GM21723 (cell line): ENCODE data around the gene FCMR.

ENCODE experiments used
- ATAC-seq: cut with Tn5 transposase; IDR thresholded peaks from one replicate; pipeline ENCODE4 v1.9.1; 2021; ENCODE audit warnings: mild to moderate bottlenecking, moderate library complexity; ENCODE audit not compliant: unreplicated experiment

Gene FCMR, protein sequence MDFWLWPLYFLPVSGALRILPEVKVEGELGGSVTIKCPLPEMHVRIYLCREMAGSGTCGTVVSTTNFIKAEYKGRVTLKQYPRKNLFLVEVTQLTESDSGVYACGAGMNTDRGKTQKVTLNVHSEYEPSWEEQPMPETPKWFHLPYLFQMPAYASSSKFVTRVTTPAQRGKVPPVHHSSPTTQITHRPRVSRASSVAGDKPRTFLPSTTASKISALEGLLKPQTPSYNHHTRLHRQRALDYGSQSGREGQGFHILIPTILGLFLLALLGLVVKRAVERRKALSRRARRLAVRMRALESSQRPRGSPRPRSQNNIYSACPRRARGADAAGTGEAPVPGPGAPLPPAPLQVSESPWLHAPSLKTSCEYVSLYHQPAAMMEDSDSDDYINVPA

DNA sequence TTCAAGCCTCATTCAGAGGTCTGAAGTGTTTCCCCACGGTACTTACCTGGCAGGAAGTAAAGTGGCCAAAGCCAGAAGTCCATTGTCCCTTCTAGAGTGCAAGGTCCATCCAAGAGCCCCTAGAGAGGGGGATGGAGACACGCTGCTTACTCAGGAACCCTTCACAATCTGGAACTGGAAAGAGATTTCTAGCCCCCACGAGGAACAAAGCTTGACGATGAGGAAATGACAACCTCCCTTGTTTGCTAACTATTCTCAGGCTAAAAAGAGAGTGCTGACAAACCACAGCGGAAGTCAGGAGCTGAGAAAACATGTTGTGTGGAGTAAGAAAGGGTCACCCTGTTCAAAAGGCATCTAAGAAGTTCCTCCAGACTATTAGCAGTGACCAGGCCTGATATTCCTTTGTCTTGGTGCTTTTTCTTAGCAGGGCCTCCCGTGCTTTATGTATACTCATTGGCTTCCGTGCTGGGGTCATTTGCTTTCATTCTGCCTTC, at the start of gene FCMR:
Gene FCMR, minus strand, starts transcription at position 170 of the 494 bp plus-strand sequence. Its CDS starts 87 bp downstream, at position 83.
- ATAC-seq: peak; percentile 34

DNA sequence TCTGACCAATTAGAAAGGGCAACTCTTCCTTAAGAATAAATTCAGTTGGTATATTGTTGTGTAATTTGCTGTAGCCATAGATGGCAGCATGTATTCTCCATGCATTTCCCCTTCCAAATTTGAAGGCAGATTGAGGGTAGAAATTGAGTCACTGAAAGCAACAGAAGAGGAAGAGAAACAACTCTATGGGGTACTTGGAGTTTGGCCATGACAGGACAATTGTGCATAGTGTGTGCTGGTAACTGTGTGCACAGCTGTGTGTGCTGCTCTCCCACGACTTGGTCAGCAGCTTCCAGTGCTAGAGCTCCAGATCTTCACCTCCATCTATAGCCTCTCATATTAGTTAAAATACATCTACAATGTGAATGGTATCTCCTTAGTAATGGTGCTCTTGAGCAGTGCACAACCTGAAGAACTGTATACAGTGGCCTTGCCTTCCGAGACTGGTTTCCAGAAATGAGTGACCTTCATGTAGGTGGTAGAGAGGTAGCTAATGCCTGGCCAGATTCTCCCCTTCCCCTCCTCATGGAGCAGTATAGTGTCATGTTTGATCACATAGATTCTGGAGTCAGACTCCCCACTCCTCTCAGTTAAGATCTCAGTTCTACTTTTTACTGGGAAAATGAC, 49.4 kb upstream of the FCMR start:
- ATAC-seq: peak; percentile 69

DNA sequence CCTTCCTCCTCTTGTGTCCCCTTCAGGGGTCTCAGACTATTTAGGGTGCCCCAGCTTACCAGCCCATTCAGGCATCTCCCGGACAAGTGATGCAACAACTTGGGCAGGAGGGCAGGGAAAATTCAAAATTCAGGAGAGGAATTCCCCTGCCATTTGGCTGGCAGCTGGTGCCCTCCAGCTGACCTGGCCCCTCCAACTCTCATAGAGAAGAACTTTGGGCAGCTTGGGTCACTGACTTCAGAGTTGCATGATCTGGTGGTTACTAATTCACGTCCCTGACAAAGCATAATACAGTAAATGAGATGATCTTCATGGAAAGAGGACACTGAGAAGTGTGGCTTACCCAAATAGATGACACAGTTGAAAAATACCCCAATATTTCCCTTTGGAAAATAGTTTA, 48.7 kb upstream of the FCMR start, which contains the start of gene FCAMR:
Gene FCAMR, minus strand, starts transcription at position 15 of the 400 bp plus-strand sequence. CDS start 335 bp downstream, outside the sequence.
- ATAC-seq: no peak

DNA sequence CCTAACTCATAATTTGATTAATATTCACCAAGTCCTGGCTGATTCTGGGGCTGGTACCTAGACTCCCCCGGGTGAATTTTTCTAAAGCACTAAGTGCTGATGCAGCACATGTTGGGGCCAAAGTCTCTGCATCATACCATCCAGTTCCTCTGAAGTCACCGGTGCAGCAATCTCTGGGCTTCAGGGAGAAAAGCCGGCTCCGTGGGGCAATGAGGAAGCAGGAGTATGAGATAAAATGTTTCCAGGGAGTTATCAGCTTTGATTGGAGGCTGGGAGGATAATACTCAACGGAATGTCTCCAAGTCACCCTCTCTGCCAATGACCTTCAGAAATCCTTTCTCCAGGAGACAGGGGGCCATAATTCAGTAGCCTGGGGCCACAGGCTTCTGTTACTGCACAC, 47.3 kb upstream of the FCMR start:
- no peak for ATAC-seq

DNA sequence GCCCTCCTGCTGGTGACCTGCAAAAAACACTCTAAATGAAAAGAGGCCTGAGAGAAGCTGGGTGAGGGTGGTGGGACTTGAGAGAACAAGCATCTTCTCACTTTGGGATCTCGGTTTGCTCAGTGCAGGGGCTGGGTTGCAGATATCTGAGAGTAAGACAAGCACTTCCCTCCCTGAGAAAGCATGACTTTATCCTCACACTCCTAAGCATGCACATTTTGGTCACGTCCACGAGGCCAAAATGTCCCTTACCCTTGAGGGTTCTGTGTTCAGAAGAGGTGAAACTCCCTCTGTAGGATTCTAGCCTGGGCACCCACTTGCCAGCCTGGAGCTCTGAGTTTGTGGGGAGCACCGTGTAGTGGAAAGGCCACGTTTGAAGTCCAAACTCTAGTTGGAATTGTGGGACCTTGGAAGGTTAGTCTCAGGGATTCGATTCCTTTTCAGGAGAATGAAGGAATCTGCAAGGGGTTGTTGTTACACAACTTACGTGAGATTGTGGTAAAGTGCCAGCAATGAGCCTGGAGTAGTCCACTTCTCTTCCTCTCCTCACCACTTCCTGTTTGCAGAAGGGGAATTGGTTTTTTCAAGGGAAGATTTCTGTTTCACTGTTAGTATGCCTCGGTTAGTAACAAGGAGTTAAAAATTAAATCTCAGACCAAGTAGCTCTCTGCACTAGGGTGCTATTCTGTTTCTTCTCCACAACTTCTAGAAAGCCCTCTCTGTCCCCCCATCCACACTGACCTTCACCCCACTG, 45.5 kb upstream of the FCMR start:
- ATAC-seq: no peak

DNA sequence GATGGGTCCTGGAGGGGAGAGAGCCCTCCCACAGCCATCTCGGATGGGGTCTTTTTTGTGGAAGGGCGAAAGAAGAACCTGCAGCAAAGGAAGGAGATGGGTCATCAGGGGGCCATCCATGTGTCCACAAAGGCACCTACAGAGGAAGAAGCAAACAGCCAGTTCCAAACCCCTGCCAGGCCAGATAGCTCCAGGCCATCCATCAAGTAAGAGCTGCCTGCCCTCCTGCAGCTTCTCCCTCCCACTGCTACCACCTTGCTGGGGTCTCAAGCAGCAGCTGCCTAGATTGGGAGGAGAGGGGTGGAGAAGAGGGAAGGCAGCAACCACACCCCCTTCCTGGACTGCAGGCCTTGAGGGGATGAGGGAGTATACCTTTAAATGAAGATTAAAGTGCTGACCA, 44.0 kb upstream of the FCMR start:
- ATAC-seq: no peak

DNA sequence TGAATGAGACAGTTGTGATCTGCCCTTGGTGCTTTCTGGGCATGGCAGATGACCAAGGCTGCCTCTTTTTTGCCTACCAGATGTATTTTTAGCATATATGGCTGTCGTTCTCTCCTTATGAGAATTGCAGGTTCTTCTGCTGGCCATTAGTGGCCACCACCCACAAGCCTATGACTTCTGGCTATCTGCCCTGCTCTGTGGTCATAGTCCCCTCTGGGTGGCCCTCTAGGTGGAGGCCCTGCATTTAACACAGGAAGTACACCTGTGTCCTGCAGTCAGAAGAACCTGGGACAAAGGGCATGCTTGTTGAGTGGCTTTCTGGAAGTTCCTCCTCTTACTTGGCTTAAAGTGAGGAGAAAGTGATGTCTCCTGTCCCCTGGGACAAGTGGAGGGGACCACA, 42.0 kb upstream of the FCMR start:
- no peak for ATAC-seq

DNA sequence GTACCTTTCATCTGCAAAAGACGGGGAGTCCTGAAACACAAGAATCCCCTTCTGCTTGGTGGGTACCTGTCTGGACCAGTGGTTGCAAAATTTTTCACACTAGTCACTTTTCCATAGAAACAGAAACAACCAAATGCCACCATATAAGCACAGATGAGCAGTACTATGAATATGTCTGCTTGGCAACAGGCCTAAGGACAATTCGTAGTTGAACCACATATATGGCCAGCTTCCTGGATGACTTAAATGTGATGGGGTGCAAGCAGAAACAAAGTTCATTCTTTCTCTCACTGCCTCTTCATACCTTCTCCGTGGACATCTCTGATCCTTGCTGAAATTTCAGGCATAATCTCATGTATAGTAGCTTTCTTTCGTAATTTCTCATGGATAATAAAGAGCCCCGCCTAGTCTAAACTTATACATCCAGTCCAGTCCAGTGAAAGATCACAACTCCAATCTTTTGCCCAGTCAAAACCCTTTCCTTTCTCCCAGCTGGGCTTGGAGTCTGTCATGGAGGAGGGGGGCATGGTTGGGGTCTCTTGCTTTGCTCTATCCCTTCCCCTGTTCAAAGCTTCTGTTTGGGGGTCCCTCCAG, 41.5 kb upstream of the FCMR start:
- ATAC-seq: no peak

DNA sequence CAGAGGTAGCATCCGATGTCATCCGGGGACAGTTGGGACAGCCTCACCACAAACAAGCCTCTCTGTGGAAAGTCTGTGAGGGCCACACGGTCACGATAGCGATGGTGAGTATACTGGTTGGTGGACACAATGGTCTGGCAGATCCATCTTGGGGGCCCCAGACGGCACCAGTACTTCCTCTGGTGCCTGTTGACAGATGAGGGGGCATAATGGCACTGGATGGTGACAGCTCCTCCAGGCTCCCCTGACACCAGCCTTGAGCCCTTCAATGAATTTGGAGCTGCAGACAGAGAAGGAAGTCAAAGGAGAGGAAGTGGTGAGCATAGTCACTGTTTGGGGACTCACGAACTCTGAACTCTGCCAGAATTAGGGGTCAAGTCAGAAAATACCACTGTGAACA, 40.5 kb upstream of the FCMR start:
- no peak for ATAC-seq

DNA sequence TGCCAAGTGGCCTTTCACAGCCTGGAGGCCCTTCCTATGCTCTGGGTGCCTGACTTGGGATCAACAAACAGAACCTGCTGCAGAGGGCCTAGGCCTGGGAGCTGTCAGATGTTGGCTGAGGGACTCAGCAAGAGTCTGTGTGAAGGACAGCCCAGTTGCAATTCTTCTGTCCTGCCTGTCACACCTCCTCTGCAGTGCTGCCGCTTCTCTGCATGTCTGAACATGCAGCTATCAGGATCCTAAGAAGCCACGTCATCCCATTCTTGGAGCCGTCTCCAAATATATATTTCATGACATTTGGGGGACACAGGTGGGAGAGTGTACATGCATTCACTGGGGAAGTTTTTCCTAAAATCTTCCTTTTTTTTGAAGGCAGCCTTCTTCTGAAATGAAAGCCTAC, 39.9 kb upstream of the FCMR start:
- ATAC-seq: no peak

DNA sequence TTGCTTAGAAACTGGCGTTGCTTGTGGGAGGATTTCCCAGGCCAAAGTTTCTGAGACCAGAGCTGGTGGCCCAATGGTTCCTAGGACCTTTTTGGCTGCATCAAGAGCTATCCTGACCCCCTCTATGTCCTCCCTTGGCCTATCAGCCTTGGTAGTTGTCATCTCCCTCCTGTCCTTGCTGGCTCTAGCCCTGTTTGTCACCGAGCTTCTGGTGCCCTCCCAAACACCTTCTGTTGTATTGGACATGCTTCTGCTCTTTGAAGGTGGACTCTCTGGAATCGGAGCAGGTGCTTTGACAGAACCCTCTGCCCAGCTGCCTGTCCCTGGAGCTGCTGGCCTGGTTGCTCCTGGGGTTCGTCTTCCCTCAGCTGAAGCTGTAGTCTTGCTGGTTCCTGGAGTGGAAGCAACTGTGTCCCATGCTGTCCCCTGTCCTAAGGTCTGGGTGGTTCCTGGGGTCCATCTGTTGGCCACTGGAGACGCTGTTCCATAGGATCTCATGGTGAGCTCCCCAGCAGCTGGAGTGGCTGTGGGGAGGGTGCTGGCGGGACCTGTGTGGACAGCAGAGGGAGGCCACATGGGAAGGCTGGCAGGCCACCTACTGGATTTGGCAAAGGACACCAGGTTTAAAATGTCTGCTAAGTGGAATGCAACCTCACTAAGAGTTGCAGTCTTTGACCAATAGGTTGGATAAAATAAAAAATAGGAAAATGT, 39.1 kb upstream of the FCMR start:
- ATAC-seq: no peak

DNA sequence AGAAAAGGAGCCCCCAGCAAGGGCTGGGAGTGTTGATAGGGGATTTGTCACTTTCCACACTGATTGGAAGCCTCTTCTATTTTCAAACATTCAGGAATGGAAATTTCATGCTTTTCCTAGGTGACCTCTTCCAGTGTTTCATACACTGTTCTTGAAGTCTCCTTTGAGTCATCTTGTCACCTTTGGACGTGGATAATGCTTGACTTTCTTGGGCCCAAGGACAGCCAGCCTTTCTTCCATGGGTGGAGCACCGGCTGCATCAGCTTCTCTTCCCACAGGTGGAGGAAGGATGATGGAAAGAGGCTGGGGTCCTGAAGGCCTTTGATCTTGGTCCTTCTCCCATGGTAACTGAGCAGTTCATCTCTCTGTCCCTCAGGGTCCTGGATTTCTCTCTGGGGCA, 36.4 kb upstream of the FCMR start:
- no peak for ATAC-seq

DNA sequence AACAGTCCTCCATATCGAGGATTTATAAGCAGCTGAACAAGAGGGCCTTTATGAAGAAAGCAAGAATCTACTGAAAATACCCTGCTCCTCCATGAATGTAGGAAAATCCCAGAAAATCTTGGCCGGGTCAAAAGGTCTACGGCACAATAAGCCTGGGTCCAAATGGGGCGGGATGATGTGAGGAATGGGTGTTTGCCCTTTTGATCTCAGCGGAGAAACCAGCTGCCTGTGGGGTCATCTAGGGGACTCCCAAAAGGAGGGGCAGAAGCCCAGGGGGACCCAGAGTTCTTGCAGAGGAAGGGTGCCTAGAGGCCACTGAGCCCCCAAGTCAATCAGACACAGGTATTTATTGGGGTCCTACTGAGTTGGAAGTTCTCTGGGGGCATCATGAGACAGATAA, 35.9 kb upstream of the FCMR start:
- no peak for ATAC-seq

DNA sequence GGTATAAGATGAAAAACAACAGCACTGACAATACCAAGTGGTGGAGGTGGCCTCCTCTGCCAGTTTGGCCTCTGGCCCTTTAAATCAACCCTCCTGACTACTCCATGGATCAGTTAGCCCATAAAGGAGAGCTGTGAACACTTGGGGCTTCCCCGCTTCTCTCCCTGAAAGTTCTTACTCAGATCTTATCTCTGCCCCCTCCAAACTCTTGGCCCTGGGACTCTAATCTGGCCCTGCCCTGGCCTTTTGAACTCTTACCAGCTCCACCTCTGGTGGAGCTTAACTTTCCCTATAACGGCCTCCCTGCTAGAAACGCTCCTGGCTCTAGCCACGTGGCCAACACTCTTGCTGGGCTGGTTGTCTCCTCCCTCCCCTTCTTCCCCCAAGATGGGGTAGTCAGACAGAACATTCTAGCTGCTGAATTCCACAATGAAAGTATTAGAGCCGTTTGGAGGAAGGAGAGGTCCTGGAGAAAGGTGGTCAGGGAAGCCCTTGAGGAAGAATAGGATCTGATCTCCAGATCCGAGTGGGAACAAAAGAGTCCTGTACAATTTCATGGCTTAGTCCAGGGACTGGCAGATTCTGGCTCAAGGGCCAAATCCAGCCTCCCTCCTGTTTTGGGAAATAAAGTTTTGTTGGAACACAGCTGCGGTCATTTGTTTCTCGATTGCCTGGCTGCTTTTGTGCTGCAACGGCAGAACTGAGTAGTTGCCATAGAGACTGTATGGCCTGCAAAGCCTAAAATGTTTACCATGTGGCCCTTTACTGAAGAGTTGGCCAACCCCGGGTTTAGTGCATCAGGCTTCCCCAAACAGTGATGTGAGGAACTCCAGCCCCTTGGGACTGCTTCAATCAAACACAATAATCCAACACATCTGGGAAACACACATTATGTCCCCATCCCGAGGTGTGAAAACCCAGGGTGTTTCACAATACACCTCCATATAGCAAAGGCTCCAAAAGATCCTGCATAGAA, 34.0 kb upstream of the FCMR start:
- ATAC-seq: peak; percentile 72

DNA sequence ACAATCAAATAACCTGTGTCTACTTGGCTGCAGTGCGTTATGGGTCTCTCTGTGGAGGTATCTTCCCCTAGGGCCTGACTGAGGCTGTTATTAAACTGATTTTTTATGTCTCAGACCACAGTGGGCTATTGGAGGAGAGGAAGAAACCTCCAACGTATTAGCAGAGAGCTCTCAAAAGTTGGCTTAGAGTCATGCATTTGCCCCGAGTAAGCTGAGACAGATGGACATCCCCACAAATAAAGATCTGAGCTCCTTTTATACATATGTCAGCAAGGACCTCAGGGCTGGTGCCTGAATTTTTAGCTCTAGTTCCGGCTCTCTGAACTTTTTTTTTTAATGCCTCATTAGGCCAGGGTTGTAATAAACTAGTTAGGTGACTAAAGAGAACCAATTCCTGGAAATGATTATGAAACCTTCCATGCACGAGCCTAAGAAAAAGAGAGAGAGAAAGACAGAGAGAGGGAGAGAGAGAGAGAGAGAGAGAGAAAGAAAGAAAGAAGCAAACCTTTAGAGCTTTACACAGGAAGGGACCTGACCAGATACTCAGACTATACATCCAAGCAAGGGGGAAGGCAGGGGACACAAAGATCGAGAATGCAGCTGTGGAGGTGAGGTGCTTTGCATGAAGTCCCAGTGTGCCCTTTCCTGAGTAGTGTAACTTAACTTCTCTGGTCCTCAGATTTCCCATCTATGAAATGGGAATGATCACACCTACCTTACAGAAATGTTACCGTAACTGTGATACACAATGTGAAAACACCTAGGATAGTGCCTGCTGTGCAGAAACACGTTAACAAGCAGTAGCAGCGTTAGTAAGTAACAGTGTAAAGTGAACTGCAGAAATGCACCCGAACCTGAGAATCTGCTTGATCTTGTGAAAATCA, 33.0 kb upstream of the FCMR start:
- no peak for ATAC-seq

DNA sequence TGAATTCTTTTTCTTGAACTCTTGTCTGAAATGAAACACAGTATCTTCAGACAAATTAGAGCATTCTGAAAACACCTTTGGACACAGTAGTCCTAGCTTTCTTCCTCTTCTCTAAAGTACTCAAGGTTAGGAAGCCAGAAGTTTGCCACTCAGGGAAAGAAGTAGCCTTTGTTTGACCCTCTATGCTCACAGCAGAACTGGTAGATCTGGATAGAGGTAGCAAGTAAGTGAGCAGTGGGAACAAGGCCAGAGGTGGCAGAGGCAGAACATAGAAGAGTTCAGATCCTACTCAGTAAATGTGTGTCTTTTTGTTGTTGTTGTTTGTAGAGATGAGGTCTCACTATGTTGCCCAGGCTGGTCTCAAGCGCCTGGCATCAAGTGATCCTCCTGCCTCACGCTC, 31.9 kb upstream of the FCMR start:
- ATAC-seq: no peak

DNA sequence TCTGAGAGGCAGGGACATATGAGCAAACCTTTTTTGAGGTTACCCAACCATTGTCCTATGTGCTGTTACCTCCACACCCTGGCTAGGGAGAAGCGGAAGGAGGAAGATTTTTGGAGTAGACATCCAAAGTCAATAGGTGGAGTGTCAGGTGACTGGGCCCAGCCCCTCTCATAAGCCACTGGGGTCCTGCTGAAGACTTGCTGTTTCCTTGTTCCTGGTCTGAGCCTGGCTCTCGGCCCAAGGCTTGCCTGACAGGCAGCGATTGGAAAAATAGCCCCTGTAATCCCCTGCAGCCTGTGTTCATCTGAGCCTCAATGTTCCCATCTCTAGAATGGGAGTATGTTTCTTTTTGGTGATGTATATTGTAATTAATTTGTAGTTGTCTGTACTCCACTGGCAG, 31.4 kb upstream of the FCMR start:
- no peak for ATAC-seq

DNA sequence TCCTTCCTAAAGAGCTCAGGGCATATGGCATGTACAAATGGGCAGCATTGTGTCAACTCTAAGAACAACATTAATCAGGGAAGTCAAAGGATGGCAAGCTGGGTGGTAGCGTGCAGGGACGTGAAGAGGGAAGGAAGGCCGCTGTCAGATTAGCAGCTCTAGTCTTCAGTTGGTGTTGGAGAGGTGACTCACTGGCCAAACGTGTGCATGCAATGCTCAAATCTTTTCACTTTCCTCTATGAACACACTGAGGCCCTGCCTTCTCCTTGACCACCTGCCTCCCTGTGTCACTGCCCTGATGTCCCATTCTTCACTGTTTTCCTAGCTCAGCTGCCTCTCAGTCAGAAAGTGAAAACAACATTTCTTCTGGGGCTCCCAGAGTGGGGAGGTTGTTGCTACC, 30.4 kb upstream of the FCMR start:
- ATAC-seq: no peak
